ENCODE measurements around the gene MT1M. TPM values are rescaled to one million over a fixed set of nuclear protein-coding genes. Genes with fewer than 3 reads are reported as not detected.
A peak's percentile ranks its signal among the peaks of the same experiment; 100 is the strongest.

The MT1M gene
- total RNA-seq, 1 experiment from 2014 or later, result 1.8 TPM

DNA sequence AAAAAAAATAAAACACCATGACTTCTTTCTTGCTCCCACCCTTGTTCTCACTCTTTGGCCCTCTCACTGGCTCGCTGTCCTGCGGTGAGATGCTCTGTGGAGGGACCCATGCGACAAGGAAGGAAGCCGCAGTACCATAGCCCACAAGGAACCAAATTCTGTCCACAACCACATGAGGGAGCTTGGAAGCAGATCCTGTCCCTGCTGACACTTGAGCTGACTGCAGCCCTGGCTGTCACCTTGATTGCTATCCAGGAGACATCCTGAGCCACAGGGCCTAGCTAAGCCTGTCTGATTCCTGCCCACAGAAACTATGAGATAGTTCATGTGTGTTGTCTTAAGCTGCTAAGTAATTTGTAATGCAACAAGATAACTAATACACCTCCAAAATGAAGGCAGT, 28.9 kb upstream of the MT1M start:
- H3K27me3 ChIP-seq (ENCODE audit: control insufficient read depth, insufficient read depth, low read length), result no peaks in the 10 kb centered on the region
- H3K27ac ChIP-seq (ENCODE audit: low read length), result no peak overlapping the region
- in situ Hi-C loops (cut with HindIII; ENCODE audit: low pct_unique_long_range_greater_than_20kb, low sequenced_read_pairs), result no loop called here
- CTCF ChIA-PET, result interaction anchor here (0.8 to 1.2 kb wide), 2 partner anchors 22 to 98 kb away, joined by 3 to 12 read pairs; partner anchors contain the start of gene MT1E
- no peak overlapping the region for H3K4me3 ChIP-seq (ENCODE audit: low read depth in 2 of 2, low read length in 2 of 2)
- intact Hi-C loops (cut with micrococcal nuclease; ENCODE audit: unreplicated experiment), result no loop called here
- ATAC-seq (peak; percentile 23; the same call in 1 of the 2 replicates), DNase-seq (ENCODE audit: low read depth, low spot score) (no peak)
- H3K4me1 ChIP-seq (ENCODE audit: control insufficient read depth, insufficient read depth, low read length), result peaks cover 32% of the 10 kb centered on the region
- TF ChIP-seq, protein P1, sequence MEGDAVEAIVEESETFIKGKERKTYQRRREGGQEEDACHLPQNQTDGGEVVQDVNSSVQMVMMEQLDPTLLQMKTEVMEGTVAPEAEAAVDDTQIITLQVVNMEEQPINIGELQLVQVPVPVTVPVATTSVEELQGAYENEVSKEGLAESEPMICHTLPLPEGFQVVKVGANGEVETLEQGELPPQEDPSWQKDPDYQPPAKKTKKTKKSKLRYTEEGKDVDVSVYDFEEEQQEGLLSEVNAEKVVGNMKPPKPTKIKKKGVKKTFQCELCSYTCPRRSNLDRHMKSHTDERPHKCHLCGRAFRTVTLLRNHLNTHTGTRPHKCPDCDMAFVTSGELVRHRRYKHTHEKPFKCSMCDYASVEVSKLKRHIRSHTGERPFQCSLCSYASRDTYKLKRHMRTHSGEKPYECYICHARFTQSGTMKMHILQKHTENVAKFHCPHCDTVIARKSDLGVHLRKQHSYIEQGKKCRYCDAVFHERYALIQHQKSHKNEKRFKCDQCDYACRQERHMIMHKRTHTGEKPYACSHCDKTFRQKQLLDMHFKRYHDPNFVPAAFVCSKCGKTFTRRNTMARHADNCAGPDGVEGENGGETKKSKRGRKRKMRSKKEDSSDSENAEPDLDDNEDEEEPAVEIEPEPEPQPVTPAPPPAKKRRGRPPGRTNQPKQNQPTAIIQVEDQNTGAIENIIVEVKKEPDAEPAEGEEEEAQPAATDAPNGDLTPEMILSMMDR (IDR thresholded peaks at IDR 0.05), result peak; percentile 76
- no peak for TF ChIP-seq POLR2AphosphoS5 (IDR thresholded peaks at IDR 0.05; ENCODE audit: low read depth, low read length)
- BruUV-seq (replicated peaks), result no TSS peak
- POLR2A ChIA-PET, result no interaction called here
- H3K36me3 ChIP-seq (ENCODE audit: control insufficient read depth, insufficient read depth, low read length), result peaks cover 2% of the 10 kb centered on the region; the same call in 1 of the 2 replicates
- no peaks in the 10 kb centered on the region for H3K9me3 ChIP-seq (ENCODE audit: control insufficient read depth, insufficient read depth, low read depth, low read length)

DNA sequence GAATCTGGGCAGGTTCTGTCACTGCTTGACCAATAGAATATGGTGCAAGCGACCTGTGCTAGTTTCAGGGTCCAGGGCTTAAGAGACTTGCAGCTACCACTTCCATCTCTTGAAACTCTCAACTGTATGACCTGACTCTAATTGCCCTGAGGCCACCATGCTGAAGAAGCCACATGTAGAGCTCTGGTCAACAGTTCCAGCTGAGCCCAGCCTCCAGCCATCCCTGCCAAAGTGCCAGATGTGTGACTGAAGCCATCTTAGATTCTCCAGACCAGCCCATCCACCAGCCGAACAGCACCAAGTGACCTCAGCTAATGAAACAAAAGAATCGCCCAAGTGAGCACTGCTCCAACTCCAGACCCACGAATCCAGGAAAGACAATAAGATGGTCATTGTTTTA, 27.5 kb upstream of the MT1M start:
- CTCF ChIA-PET, result no interaction called here
- in situ Hi-C loops (cut with HindIII; ENCODE audit: low pct_unique_long_range_greater_than_20kb, low sequenced_read_pairs), result no loop called here
- Histone ChIP-seq H3K27ac (ENCODE audit: low read length) (peak overlapping the region; percentile 95; the same call in 1 of the 2 replicates), H3K27me3 (ENCODE audit: control insufficient read depth, insufficient read depth, low read length) (no peaks in the 10 kb centered on the region), H3K9me3 (ENCODE audit: control insufficient read depth, insufficient read depth, low read depth, low read length) (no peaks in the 10 kb centered on the region), H3K4me1 (ENCODE audit: control insufficient read depth, insufficient read depth, low read length) (peaks cover 33% of the 10 kb centered on the region), H3K36me3 (ENCODE audit: control insufficient read depth, insufficient read depth, low read length) (peaks cover 3% of the 10 kb centered on the region; the same call in 1 of the 2 replicates), H3K4me3 (ENCODE audit: low read depth in 2 of 2, low read length in 2 of 2) (no peak overlapping the region)
- DNase-seq (ENCODE audit: low read depth, low spot score), result no peak
- BruUV-seq (replicated peaks), result no TSS peak
- no peak for ATAC-seq
- POLR2A ChIA-PET, result interaction anchor here (1.5 kb wide), 1 partner anchor 13 kb away, joined by 3 read pairs; no protein-coding TSS in a partner anchor
- TF ChIP-seq SIN3A (IDR thresholded peaks at IDR 0.05; ENCODE audit: borderline replicate concordance, insufficient read depth, low read depth, low read length) (no peak), POLR2AphosphoS5 (IDR thresholded peaks at IDR 0.05; ENCODE audit: low read depth, low read length) (no peak), TCF7L2 (IDR thresholded peaks at IDR 0.05; ENCODE audit: low read depth, low read length) (no peak)
- TF ChIP-seq, protein P1 (IDR thresholded peaks at IDR 0.05), result no peak
- TF ChIP-seq, protein P2, sequence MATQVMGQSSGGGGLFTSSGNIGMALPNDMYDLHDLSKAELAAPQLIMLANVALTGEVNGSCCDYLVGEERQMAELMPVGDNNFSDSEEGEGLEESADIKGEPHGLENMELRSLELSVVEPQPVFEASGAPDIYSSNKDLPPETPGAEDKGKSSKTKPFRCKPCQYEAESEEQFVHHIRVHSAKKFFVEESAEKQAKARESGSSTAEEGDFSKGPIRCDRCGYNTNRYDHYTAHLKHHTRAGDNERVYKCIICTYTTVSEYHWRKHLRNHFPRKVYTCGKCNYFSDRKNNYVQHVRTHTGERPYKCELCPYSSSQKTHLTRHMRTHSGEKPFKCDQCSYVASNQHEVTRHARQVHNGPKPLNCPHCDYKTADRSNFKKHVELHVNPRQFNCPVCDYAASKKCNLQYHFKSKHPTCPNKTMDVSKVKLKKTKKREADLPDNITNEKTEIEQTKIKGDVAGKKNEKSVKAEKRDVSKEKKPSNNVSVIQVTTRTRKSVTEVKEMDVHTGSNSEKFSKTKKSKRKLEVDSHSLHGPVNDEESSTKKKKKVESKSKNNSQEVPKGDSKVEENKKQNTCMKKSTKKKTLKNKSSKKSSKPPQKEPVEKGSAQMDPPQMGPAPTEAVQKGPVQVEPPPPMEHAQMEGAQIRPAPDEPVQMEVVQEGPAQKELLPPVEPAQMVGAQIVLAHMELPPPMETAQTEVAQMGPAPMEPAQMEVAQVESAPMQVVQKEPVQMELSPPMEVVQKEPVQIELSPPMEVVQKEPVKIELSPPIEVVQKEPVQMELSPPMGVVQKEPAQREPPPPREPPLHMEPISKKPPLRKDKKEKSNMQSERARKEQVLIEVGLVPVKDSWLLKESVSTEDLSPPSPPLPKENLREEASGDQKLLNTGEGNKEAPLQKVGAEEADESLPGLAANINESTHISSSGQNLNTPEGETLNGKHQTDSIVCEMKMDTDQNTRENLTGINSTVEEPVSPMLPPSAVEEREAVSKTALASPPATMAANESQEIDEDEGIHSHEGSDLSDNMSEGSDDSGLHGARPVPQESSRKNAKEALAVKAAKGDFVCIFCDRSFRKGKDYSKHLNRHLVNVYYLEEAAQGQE (IDR thresholded peaks at IDR 0.05; ENCODE audit: insufficient read depth in 1 of 2, low read depth in 2 of 2, low read length in 1 of 2), result no peak
- intact Hi-C loops (cut with micrococcal nuclease; ENCODE audit: unreplicated experiment), result loop anchor here (5.0 kb wide), 1 partner anchor 97 kb away; no protein-coding TSS in a partner anchor

All from Panc1 (cell line).